Daoy (cell line): ENCODE measurements around the gene DGKG. TPM values are rescaled to one million over a fixed set of nuclear protein-coding genes. Genes with fewer than 3 reads are reported as not detected.

Experiments used
- DNase-seq: peaks from one replicate; pipeline ENCODE4 v3.0.0-alpha.2; 2015; ENCODE audit warnings: low read depth
- total RNA-seq: library from RNA; depleted of rRNA; stranded (reverse); fragments of >200 nt; shearing (Covaris generic); gene quantifications from 2 replicates; pipeline ENCODE4 v1.2.3, GENCODE V29; 2014

Gene DGKG
- total RNA-seq, 1 experiment from 2014 or later = 20.5 TPM

DNA sequence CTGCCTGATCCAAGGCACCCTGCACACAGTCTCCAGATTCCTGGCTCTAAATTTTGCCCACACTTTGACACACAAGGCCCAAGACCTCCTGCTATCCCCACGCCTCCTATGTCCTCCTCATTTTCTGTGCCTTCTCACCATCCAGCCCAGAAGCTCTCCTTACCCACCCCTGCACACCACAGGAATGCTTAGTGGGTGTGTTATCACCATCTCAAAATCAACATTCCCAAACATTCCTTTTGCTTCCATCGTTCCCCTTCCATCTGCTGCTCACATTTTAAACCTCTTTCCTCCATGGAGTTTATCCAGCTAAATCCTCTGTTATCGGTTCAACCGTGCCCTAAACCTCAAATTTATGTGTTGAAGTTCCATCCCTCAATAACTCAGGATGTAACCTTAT, 43.9 kb downstream of the DGKG start:
- peak; percentile 65 for DNase-seq

DNA sequence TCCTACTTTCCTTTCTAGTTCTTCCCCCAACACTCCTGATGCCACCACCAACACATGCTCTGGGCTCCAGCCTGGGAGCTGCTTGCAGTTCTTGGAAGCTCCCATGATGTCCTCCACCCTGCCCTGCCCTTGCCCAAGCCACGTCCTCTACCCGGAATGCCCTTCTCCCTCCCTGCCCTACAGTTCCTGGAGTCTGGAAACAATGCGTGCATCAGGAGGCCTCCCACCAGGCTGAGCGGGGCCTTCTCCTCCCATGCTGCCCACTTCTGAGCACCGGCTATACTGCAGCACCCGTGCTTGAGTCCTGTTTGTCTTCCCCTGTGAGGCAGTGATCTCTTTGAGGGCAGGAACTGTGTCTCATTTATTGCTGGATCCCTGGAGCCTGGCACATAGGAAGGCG, 44.6 kb downstream of the DGKG start:
- DNase-seq = no peak

DNA sequence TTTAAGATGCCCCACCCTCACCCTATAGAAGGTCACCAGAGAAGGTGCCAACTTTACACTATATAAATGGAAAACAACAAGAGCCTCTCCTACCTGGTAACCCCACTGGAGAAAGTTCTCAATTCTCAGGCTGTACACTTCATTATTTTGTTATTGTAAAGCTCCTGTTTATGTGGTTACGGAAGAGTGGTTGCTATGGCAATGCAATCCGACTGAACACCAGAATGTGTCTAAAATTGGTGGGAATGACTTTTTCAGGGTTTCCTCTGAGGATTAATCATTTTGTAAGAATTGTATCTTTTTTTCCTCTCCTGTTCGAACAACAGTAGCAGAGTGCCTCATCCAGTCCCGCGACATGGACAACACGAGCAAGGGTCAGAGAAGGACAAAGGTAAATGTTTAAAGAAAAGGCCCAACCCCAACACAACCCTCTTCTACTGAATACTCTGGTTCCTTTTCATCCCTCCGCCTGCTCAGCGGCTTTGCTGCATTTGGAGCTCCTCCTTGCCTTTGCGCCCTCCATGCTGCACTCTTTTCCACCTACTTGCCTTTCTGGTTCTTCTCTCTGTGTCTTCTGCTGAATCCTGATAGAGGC, 45.3 kb downstream of the DGKG start:
- DNase-seq = no peak

DNA sequence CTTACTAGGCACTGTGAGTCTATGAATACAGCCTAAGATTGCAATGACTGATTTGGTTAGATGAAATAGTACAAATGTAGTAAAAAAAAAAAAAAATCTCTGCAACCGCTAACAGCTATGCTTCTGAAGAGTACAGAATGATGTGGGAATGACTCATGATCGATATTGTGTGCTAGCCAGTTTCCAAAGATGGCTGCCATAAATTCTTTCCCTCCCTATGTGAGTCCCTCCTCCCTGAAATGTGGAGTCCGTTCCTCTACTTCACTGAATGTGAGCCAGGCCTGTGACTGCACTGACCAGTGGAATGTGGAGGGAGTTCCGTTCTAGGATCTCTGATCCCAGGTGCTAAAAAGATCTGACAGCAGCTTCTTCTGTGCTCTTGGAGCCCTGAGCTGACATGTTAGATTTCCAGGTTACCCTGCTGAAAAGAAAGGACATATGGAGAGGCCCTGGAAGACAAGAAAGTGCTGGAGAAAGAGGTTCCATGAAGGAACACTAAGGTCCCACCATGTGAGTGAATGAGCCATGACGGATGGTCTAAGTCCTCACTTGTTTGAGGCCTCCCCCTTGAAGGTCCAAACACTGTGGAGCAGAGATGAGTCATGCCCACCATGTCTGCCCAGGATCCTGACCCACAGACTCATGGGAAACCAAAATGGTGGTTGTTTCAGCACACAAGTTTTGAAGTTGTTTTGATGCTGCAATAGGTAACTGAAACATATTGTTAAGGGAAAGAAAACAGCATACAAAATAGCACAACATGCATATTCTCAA, 46.3 kb downstream of the DGKG start:
- peak; percentile 27 for DNase-seq

DNA sequence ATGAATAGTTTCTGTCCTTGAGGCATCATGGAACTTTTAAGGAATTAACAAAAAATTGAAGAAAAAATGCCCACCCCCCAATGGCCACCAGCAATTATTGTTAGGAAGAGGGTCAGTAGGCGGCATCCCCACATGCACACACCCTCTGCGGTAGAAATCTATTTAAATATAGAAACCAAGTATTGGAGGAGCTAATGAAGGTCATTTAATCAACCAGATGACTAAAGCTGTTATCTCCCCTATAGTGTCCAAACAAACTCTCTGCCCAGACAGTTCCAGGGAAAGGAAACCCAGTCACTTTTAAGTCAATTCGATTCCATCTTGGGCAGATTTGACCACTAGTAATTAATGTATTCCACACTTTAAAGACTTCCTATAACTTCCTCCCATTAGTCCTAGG, 47.1 kb downstream of the DGKG start:
- no peak for DNase-seq

DNA sequence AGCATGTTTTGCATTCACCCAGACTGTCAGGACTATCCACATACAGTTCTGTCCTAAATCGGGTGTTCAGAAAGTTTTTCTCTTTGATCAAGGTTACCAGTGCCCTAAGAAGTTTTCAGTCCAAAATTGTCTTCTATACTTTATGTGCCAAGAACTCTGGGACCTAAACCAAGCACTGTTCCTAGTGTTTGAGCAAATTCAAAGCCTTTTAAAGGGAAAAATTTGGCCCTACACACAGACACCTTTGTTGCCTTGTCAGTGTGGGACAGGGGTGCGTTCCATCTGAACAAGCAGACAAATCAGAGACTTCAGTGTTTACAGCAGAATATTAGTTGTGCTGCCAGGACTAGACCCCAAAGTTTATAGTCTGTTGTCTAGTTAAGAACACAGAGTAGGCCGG, 50.6 kb downstream of the DGKG start:
- no peak for DNase-seq

DNA sequence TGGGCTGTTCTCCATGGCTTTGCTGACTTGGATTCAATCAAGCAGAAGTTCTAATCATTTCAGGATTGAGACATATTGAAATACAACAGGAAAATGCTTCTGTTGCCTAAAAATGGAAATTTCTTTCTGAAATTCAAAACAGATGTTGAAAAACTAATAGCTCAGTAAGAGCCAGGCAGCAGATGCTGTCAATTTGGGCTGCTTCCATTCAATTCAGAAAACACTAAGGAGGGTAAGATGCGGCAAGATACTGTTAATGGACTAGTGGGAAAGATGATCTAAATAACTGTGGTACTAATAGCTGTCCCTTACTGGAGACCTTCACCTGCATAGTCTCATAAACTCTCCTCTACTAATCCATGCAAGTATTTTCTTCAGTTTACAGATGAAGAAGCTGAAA, 53.5 kb downstream of the DGKG start:
- no peak for DNase-seq

DNA sequence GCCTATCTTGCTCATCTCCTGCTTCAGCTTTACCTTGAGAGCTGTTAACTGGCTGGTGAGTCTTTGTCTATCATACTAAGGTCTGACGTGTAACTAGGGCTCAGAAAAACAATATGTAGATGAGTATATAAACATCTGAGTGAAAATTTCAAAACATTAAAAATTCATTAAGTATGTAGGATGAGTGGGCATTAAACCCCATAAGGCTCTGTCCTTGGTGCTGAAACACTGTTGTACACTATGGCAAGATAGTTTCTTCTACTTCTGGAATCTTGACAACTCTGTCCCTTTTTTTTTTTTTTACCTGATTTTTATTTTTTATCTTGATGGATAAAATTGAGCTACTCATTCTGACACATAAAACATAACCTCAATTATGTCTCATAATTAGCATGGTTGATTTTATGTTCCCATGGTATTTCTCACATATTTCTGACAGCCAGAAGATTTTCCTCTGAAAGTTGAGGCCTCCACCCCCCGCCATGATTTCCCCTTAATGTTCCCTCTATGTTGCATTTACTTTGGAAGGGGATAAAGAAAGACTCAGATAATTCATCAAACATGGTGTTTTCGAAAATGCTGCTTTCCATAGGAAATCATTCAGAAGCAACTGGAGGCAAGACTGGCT, 54.3 kb downstream of the DGKG start:
- peak; percentile 41 for DNase-seq

DNA sequence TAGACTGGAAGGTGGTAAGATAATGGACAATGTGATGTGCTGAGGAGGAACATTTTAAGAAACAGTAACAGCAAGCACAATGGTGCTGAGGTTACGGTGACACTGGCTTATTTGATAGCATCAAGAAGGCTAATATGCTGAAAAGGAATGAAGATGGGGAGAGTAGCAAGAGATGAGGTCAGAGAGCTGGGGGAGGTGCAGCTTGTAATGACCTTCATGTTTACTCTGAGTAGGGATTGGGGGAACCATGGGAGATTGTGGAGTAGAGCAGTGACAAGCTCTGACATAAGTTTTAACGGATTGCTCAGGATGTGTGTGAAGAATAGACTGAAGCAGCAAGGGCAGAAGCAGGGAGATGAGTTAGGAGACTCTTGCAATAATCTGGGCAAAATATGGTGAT, 56.7 kb downstream of the DGKG start:
- DNase-seq = no peak

DNA sequence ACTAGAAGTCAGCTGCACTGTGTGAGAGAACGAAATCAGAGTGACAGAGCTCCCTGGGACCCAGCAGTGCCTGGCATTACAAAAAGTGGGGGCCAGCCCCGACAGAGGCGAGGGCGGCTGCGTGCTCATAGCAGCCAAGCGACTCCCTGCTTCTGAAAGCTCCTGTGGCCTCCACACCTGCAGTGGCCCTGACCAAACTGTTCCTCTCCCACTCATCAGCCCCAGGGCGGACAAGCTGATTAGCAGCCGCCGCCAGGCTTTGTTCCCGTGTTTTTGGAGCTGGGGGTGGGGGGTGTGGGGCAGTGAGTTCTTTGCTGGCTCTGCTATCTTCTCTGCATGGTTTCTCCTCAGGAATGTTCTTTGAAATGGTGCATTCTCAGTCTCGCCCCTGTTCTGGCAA, 58.1 kb downstream of the DGKG start:
- DNase-seq = no peak

DNA sequence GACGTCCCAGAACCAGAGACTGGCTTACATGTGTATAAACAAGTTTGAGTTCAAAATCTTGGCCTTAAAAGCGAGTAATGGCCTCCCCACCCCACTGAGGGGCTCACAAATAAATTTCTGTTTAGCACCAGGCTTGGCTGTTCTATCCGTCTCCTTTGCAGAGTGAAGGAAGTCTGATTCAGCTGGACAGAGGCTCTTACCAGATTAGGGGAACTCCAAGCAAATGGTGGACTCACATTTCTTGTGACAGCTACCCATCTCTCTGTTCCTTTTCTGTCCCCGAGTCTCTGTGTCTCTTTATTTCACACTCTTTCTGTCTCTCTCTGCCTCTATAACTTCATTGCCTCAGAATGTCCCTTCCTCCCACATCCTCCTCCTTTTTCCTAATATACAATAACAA, 62.7 kb downstream of the DGKG start:
- DNase-seq = no peak

DNA sequence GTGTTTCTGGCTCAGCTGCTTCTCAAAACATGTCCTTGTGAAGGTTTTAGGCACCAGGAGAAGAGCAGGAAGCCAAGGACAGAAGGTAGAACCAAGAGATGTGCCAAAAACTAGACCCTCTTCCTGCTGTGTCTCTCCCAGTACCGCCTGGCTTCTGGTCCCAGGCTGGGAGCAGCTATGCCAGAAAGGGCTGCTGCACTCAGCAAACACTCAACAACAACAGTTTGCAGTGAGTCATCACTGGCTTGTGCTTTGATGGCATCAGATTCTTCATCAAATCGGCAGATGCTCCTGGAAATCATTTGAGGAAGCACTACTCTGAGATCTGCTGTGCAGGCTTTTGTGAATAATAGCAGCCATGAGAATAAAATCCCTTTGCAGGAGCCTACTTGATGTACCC, 63.2 kb downstream of the DGKG start:
- DNase-seq = peak; percentile 13

DNA sequence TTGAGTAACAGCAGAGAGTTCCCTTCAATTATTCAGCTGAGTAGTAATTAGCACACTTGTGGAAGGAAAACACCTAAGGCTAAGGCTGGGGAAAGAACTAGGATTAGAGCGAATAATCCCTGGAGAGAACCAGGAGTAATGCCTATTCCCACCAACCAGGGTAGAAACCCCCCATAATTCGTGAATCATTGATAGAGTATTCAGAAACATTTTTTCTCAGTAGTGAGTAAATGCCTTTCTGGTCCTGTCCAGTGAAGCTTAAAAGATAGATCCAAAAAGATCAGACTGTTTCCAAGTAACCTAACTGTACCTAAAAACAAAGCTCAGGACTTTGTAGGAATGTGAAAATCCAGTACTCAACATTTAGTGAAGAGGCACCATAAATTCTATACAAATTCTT, 71.2 kb downstream of the DGKG start:
- no peak for DNase-seq

DNA sequence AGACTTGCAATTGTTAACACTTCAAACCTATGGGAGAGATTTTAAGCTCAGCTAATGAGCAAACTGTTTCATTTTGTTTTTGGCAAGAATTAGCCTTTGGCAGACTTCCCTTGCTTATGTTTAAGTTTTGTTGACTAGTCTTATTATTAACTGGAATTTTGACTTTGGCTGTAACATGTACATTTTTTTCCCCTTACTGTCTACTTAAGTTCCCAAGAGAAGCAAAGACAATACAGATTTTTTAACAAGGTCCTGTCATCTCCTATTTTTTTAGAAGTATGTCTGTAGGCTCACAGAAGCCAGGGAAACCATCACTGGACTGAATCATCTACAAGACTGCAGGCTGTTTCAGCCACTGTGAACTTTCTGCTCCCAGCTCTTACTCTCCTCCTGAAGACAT, 74.3 kb downstream of the DGKG start:
- DNase-seq = no peak

DNA sequence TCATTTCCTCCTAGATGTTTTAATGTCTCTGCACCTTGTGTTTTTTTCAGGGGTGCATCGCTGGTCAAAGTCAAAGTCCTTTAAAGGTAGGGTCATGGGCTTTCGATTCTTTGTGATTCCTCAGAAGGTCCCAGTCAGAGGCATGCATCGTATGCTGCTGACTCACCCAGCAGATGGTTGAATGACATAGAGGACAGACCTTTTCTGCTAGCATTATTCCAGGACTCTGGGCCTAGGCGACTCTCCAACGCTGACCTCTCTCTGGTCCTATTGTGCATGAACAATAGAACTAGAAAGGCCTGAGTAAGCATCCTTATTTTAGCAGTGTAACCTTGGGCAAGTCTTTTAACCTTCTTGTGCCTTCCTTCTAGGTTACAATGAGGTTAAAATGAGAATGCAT, 75.9 kb downstream of the DGKG start:
- DNase-seq = no peak

DNA sequence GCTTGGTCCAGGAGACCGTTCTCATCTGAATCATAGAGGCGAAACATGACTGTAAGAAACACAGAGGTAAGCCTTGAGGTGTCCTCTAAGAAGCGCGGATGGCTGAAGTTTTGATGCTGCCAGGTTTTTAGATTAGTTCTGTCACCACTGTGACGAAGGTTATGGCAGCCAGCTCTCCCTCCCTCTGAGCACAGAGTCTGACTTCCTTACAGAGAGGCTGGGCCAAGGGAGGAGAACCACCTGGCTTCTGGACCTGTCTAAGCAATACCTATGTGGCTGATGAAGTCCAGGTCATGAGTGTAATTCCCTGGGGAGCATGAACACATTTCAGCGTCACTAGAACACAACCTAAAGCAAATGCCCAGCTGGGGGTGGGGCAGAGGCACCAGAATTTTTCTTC, 77.4 kb downstream of the DGKG start:
- DNase-seq = no peak

DNA sequence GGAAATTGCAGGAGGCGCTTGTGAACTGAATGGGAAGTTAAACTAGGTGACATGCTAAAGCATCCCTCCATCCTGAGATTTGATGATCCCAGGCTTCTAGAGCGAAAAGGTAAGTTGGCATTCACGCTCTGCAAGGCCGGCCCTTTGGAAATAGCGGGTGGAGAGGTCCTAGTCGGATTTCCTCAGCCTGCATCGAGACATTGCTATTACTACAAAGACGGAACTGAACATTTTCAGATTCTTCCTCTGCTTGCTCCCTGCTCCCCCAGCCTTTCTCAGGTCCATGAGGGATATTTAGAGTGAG, 77.7 kb downstream of the DGKG start:
- DNase-seq = no peak

DNA sequence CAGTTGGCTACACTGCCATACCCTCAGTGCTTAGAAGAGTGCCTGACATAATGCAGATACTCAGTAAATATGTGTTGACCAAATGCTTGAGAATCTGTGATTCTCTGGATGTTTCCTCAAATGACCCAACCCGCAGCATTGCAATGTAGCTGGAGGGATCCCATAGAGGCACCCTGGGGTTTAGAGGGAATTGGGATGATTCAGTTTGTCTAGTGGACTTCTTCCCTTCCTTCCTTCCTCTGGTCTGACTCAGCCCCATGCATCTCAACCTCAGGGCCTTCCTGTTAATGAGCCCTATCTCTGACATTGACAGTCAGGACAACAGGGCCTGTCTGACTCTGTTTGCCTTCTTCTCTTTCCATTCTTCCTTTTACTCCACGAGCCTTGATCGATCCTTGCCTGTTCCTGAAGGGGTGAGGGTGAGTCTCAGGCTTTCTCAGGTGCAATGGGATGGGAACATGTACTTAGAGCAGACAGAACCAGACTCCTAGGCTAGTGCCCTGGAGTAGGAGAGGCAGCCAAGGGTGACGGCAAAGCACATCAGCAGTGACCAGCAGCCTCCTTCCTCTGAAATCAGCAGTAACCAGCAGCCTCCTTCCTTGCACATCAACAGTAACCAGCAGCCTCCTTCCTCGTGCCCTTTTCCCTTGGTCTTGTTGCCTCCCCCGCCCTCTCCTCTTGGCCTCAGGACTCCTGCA, 78.2 kb downstream of the DGKG start:
- peak; percentile 67 for DNase-seq

DNA sequence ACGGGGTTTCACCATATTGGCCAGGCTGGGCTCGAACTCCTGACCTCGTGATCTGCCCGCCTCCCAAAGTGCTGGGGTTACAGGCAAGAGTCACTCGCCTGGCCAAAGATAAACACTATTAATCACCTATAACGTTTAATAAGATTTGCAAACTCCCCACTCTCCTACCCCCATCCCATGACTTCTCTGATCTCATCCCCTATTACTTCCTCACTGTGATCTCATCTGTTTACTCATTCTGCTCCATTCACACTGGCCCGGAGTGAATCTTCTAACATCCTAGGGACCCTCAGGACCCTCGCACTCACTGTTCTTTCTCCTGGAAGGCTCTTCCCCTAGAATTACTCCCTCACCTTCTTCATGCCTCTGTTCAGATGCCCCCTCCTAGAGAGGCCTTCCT, 78.9 kb downstream of the DGKG start:
- DNase-seq = no peak

DNA sequence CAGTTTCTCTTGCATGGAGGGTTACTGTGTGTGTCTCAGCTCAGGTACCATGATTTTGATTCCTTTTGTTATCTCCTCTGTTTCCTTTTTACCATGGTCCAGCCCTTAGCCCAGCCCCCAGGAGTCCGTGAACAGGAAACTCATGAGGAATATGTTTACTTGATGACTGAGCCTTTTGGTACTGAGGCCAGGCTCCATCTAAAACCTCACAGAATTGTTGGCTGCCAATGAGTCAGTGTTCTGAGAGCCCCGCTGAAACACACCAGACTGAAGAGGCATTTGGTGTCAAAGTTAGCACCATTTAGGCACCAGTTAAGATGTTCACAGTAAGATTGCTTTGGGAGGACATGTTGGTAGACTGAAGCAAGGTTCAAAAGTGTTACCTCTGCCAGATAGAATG, 80.9 kb downstream of the DGKG start:
- peak; percentile 86 for DNase-seq

DNA sequence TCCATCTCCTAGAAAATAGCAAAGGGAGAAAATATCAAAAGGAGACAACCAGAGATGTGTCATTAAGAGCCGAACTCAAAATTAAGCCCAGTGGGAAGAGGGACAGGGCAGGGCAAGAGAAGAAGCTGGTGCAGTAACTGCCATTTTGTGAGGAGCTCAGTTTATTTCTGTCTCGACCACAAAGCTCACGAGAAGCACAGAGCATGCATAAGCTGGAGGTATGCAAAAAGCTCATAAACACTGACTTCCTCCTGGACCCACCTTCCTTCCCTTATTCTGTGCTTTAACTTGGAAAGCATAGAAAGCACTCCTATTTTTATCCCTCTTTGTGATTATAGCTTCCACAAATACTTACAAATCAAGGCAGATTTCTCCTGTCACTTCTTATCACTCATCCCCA, 81.3 kb downstream of the DGKG start:
- no peak for DNase-seq

DNA sequence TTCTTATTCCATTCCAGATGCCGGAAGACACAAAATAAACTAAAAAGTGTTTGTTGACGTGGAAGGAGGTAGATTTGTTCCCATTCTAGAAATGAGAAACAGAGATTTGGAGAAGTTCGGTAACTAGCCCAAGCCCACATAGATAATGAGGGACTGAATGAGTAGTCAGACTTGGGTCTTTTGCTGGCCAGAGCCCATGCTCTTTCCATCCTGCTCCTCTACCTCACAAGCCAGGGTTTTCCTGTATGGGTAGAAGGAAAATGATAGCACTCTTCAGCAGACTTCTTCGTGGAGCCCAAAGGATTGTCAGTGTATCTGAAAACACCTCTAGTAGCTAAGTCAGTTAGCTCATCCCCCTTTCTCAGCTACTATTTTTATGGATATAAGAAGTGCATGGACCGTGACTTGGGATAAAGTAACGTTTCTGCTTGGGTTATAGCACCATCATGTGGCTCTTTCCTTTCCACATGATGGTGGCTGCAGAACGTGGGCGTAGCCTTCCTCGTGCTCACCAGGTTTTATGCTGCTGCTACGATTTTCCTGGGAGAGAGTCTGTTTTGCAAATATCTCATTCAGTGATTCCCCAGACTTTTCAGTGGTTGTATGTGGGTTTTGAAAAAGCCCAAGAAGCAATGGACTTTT, 84.6 kb downstream of the DGKG start:
- DNase-seq = peak; percentile 50

DNA sequence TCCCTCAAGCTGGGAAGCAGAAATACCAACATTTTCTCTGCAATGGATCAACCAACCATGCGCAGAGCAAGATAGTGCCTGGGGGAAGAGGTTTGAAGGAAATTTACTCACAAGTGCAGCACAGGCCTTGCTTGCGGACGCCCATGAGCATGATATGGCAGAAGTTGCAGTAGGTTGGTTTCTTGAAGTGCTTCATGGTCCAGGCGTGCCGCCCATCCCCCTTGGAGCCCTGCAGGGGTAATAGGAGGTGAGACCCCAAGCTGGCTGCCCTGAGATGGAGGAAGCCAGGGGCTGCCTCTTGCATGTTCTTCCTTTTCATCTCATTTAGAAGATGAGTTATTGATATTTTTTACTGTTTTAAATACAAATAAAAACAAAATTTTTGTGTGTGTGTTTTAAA, 86.6 kb downstream of the DGKG start:
- DNase-seq = no peak
